OCI-LY7 (cell line): ENCODE data around the gene GALC.

ENCODE experiments used
- CTCF ChIP-seq: fragments of 200-600 bp; sonication (generic); conservative IDR thresholded peaks from 2 replicates; pipeline ENCODE4 v1.5.1; 2014; ENCODE audit warnings: mild to moderate bottlenecking, antibody characterized with exemption, low read length, moderate library complexity, mixed read lengths
- EZH2phosphoT487 ChIP-seq: fragments of 200-600 bp; sonication (generic); IDR thresholded peaks from 2 replicates; pipeline ENCODE4 v1.6.1; 2018; ENCODE audit warnings: low read depth, borderline replicate concordance, mild to moderate bottlenecking, mixed run types, antibody characterized with exemption, low read length, moderate library complexity, mixed read lengths

- no peak for TF ChIP-seq CTCF
- TF ChIP-seq EZH2phosphoT487 = no peak
Observed at GRCh38 chr14:87901652-87902051, 91.3 kb downstream of the GALC start.
